HG03442 (cell line): Measurements from ENCODE around the gene SH2D3C.

Experiments
- ATAC-seq: cut with Tn5 transposase; IDR thresholded peaks from one replicate; pipeline ENCODE4 v1.9.1; 2021; ENCODE audit warnings: mild to moderate bottlenecking, moderate library complexity; ENCODE audit not compliant: unreplicated experiment

Gene SH2D3C

DNA sequence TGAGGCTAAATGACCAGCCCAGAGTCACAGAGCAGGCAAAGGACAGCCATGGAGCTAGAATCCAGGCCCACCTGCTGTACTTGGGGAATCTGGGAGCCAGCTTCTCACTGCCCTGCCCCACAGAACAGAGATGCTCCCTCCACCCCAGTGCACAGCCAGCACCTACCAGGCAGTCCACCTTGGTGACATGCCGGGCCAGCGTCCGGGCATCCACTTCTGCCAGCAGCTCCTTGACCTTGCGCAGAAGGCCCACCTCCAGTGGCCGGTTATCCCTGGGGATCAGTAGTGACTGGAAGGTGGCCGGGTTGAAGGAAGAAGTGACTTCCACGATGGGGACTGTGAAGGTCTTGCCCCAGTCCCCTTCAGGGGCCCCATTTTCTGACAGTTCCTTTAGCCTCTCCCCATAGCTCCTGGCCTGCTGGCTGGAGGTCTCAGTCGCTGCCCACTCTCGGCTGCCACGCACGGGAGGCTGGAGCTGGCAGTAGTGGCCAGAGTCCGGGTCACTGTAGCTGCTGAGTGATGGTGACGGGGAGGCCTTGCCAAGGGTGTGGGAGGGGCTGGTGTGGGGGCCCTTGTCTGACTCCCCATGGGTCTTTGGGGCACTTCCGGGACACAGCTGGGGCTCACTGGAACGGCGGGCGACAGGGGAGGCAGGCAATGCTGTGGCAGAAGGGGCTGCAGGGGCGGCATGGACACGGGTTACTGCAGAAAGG, 33.9 kb downstream of the SH2D3C start:
- ATAC-seq, result no peak

DNA sequence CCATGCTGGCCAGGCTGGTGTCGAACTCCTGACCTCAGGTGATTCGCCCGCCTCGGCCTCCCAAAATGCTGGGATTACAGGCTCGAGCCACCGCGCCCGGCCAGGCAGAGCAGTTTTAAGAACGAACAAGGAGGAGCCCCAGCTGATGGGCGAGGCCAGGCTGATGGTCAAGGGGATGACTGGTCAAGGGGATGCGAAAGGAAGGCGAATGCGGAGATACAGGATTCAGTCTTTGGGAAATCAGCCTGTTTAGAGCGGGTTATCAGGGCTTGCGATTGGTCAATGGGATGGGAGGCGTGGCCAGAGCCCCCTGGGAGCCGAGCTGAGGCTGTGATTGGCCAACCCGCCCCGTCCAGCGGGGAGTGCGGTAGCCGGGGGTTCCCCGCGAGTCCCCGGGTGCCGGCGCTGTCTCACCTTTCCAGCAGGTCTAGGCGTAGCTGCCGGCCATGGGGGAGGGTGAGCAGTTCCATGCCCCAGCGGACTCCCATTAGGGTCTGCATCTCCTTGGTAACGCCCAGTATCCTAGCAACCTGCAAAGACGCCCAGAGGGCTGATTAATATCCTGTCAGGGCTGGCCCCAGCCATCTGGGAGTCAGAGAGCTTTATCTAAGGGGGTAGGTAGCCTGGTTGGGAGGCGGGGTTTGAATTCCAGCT, 35.9 kb downstream of the SH2D3C start:
- ATAC-seq, result no peak

DNA sequence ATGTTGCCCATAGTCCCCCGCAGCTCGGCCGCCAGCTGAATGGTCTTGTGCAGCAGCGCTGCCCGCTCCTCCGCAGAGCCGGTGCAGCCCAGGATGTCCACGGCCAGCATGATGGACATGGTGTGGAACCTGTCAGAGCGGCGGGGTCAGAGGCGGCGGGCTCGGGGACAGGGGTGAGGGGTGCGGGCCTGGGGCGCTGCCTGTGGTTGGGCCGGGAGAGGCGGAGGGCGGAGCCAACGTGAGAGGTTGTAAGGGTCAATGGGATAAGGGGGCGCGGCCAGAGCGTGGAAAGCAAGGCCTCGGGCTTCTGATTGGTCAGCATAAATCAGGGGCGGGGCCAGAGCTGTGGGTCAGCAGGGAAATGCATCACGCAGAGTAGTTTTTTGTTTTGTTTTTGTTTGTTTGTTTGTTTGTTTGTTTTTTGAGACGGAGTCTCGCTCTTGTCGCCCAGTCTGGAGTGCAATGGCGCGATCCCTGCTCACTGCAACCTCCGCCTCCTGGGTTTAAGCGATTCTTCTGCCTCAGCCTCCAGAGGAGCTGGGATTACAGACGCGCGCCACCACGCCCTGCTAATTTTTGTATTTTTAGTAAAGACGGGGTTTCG, 36.5 kb downstream of the SH2D3C start:
- no peak for ATAC-seq

DNA sequence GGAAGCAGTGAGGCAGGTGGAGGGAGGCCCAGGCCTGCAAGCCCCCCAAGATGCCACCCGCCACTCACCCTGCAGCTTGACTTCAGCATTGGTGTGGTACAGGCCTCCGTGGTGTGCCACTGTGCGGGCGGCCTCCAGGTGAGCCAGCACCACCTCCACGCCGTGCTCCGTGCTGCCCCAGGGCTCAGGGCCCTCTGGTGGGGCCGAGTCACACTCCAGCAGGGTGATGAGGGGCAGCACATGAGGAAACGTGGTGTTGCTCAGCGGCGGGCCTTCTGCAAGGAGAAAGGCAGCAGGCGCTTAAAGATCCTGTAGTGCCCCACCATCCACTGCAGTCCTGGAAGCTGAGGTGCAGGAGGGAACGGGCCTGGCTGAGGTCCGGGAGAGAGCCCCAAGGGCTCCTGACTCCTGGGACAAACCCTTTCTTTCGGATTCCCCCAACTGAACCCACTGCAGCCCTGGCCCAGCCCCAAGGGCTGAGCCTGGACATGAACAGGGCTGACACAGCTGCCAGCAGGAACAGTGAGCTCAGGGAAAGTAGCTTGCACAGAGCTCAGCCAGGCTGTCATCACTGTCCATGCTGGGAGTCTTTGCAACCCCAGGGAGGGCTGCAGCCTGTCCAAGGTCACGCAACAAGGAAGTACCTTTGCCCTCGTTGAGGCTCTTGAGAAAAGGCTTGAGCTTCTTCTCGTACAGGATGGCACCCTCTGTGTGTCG, 38.7 kb downstream of the SH2D3C start:
- no peak for ATAC-seq

DNA sequence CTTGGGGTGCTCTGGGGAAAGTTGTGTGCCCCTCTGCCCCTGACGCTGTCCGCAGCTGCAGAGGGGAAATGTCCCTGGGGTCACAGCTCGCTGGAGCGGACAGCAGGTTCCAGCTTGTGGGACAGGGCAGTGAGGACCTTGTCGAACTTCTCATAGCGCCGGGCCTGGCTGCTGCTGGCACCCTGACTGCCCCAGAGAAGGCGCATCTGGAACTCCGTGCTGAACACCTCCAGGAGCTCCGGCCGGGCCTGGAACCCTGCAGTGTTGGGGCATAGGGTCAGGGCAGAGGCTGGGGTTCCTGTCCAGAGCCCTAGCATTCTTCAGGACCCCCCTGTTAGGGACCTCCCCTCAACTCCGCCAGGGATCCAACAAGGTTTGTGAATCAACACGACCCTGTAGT, 39.8 kb downstream of the SH2D3C start:
- ATAC-seq, result no peak

DNA sequence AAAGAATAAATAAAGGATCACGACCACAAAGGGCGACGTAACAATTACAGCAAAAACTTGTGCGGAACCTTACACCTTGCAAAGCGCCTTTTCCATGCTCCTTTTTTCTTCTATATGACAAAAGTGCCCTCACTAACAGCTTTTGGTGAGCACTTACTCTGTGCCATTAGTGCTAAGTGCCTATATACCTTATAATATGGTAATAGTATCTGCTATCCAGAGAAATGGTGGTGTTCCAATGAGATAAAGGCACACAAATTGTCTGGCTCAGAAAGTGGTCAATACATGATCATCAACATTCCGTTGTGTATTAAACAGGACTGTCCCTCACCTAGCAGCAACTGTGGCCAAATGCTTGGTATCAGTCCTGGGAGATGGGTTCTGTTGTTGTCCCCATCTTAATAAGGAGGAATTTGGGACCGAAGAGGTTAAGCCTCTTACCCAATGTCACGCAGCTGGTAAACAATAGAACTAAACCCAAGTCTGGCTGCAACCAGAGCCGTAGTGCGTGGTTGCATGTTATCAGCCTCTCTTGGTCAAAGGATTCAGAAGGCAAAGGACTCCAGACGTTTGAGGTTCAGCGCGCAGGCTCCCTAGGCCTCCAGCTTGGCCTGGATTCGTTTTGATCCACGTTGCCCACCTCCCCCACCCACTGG, 42.8 kb downstream of the SH2D3C start:
- ATAC-seq, result no peak

DNA sequence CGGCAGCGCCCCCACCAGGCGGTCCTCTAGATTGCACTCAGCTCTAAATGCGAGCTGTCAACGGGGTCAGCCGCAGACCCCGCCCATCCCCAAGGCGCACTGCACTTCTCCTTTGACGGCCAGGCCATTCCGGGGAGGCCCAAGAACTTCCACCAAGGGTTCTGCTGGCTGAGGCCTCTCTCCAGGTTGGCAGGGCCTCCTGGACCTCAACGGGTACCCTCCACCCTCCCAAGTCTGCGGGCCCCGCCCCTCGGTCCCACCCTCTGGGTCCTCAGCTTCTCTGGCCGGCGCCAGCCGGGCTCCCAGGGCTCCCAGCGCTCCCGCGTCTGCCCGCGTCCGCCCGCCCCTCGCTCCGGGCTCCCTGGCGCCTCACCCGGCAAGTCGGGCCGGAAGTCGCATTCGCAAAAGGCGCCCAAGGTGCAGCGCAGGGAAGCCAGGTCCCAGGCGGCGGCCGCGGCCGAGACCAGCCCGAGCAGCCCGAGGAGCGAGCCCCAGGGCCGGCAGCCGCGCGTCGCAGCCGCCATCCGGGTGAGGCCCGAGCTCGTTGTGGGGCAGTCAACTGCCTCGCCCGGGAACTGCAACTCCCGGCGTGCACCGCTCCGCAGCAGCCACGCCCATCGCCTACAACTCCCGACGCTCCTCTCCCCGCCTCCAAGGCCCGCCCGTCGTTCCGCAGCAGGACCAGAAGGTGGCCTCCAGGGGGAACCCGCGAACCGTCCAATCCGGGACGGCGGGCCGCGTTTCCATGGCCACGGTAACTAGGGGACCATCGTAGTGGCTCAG, 43.5 kb downstream of the SH2D3C start, which contains the start of gene TOR2A:
Gene TOR2A (minus strand): TSS at position 548 of the 783 bp plus-strand sequence. CDS start 24 bp downstream, at position 524.
- peak; percentile 88 for ATAC-seq

DNA sequence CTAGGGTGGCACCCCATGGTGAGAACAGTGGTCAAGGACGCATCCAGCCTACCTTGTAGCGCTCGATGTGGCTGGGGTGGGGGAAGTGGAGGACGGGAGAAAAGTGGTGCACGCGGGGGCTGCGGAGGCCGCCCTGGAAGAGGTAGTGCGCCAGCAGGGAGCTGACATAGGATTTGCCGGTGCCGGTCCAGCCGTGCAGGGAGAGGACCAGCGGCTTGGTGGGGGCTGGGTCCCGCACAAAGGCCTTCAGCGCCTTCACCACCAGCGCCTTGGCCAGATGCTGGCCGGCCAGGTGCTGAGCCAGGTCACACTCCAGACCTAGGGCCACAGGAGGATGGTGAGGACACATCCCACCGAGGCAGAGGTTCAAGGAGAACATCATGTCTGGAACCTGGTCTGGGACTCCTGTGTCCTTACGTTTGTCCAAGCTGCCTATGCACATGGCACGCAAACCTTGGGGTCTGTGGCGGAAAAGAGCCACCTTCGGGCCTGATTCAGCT, 44.2 kb downstream of the SH2D3C start:
- no peak for ATAC-seq

DNA sequence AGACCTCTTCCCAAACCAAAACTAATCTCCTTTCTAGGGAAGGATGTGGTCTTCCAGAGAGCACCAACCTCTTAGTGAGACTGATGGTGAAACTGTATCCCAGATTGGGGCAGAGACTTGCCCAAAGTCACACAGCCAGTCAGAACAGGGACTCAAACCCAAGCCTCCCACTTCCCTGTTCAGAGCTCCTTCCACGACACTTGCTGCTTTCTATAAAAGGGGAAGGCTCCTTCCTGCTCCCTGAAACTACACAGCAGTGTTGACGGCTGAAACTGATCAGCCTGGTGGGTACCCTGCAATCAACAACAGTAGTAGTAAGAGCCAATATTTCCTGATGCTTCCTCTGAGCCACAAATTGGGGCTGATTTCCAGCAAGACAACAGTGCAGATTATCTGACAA, 44.9 kb downstream of the SH2D3C start:
- ATAC-seq, result no peak

DNA sequence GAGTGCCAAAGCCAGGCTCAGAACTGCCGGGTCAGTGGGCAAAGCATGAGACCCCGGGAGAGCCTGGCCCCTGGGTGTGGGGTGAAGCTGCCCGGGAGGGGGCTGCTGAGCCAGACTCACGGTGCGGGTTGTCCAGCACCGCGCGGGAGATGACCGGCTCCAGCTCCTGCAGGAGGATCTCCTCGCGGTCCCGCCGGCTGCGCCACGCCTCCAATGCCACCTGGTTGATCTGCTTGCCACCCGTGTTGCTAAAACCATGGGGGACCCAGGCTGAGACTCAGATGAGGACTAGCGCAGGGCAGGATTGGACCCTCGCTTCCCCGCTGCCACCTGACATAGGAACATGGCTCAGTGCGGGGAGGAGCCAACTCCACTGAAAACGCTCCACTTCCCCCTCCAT, 46.0 kb downstream of the SH2D3C start:
- ATAC-seq, result no peak

DNA sequence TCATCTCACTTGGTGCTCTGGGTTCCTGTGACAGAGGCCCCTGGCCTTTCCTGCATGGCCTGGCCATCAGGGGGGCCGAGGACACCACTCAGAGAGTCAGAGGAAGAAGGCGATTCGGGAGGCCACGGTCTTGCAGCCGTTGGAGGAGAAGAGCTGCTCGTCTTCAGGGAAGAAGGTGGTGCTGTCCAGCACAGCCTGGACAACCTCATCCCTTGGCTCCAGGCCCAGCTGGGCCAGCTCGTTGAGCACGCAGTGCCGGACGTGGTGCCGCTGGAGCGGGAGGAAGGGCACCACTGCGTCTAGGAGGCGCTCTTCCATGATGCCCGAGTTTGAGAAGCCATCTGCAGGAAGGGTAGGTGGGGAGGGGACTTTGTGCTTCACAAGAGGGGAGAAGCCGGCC, 46.5 kb downstream of the SH2D3C start:
- no peak for ATAC-seq

DNA sequence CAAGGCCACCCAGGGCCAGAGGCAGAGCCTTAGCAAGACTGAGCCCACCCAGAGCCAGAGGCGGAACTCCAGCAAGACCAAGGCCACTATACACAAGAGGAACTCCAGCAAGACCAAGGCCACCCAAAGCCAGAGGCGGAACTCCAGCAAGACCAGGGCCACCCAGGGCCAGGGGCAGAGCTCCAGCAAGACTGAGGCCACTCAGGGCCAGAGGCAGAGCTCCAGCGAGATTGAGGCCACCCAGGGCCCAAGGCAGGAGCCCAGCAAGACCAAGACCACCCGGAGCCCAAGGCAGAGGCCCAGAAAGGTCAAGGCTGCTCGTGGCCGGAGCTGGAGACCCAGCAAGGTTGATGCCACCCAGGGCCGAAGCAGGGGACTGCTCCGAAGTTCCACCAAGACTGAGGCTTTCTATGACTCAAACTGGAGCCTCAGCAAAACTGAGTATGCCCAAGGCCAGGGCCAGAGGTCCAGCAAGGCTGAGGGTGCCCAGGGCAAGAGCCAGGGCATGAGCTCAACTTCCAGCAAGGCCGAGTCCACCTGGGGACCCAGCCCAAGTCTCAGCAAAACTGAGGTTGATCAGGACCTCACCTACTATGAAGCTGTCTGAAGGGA, 47.6 kb downstream of the SH2D3C start:
- ATAC-seq, result no peak

DNA sequence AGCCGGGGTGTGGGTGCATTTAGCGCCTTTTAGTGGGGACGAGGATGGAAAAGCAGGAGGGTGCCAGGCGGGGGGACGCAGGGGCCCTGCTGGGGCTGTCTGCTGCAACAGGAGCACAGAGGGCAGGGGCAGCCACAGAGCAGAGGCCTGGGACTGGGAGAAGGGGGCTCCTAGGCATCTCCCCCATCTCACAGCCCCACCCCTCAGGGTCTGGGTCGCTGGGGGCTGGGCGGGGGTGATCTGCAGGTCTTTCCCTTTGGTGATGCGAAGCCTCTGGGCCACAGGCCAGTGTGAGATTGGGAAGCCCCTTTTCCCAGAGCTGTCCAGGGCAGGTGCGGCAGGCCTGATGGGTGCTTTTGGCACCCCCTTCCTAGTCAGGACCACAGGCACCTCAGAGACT, 48.2 kb downstream of the SH2D3C start:
- ATAC-seq, result no peak

DNA sequence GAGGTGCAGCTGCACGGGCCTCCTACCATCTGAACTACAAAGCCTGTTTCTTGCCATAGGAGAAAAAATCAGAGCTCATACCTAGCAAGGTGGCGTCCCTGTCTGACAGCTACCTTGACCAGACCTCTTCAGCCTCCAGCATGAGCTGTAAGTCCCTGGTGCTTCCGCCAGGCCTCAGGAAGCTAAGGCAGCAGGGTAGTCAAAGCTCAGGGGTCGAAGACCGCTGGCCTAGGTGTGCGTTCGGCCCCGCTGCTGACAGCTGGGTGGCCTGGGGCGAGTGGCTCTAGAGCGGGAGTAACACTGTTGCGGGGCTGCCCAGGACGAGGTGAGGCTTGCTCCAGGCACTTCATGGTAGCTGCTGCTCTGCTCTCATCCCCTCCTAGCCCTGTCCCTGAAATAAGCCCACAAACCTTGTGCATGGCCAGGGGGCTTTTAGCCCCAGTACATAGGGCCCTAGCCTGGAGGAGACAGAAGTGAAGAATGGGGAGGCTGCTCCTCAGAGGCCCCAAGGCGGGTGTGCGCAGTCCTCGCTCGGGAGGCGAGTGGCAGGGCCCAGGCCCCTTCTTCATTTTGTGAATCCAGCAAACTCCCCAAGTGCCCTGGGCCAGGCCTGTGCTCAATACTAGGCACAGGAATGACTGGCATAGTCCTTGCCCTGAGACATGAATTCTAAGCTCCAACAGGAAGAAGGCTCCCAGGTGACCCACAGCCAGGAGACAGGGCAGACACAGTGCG, 48.8 kb downstream of the SH2D3C start:
- ATAC-seq, result no peak

DNA sequence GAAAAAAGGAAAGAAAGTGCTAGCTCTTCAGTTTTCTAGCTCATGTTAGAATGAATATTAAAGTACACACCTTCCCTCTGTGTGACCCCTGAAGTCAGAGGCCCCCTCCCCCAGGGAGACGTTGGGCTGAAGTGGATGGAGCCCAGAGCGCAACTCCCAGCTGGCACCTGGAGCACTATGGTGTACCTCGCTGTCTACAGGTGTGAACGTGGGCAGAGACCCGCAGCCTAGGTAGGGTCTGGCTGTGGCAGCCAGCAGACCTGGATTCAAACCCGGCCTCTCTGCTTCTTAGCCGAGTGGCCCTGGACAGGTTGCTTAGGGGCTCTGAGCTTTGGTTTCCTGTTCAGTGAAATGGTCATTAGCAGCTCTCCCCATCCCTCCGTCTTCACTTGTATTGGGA, 49.7 kb downstream of the SH2D3C start:
- ATAC-seq, result no peak

DNA sequence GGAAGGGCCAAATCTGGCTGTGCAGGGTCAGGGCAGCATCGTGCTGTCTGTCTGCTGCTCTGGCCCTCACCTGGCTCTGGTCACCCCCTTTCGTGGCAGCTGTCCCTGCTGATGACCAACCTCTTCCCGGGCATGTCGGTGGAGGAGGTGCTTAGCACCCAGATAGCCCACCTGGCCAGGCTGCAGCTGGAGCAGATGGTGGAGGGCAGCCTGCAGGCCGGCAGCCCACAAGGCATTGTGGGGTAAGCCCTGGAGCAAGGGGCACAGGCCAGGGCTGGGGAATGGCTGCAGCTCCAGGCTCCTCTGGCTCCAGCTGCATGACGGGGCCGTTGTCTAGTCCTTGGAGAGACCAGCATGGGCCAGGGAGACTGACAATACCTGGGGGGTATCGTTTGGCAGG, 51.6 kb downstream of the SH2D3C start:
- no peak for ATAC-seq

DNA sequence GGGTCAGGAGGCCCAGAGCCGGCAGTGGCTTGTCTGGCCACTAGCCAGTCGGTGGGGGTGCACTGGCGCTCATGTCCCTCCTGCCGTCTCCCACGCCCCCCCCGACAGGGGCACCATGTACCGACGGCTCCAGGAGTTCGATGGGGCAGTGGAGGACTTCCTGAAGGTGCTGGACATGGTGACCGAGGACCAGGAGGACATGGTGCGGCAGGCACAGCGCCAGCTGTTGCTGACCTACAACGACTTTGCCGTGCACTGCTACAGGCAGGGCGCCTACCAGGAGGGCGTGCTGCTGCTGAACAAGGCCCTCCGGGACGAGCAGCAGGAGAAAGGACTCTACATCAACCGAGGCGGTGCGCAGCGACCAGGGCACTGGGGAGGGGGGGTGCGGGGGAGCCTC, 54.5 kb downstream of the SH2D3C start:
- ATAC-seq, result no peak

DNA sequence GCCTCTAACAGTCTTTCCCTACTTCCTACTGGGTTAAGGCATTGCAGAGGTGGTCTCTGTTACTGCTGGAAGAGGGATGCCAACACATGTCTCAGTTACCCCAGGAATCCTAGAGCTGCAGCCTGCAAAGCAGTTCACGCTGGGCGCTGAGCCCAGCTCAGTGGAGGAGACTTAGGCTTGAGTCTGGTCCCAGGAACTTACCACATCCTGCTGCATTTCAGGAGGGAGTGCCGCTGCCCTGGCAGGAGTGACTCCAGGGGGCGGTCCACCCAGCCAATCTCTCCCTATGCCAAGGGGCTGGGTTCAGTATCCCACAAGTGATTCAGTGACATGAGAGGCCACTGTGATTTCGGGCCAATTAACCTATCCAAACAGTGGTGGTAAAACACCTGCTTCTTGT, 55.0 kb downstream of the SH2D3C start:
- ATAC-seq, result no peak

DNA sequence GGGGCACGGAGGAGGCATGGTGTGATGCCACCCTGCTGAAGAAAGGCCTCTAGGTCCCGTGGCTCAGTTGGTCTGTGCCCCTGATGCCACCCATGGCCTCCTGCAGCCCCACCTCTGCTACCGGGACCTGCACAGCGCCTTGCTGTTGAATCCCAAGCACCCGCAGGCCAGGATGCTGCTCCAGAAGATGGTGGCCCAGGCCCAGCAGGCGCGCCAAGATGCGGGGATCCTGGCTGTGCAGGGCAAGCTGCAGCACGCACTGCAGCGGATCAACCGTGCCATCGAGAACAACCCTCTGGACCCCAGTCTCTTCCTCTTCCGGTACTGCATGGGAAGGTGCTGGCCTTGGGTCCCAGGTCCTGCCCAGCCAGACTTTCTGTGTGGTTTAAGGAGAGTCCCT, 55.5 kb downstream of the SH2D3C start:
- ATAC-seq, result no peak
